ENCODE measurements around the gene ADPGK.
"Not testable (repeated sequence)": the region's sequence is repeated elsewhere in the genome, so short reads cannot be mapped to it uniquely, and the experiment has no call there.

Gene ADPGK

DNA sequence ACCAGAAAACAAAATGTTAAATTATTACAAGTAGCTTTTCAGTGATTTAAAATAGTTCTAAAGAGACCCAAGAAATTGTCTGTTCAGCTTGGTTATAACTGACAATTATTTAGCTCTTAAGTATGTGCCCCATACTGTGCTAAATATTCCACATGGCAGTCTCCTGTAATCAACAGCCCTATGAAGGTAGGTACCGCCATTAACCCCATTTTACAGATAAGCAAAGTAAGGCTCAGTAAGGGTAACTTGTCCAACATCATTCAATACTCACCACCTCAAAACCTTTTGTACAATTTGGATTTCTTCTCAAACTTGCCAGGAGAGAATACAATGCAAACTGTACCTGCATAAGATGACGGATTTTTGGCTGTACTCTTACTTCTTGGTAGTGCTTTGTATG, 33.9 kb downstream of the ADPGK start:
- no peak for DNase-seq (ENCODE audit: low read depth in 2 of 2)

DNA sequence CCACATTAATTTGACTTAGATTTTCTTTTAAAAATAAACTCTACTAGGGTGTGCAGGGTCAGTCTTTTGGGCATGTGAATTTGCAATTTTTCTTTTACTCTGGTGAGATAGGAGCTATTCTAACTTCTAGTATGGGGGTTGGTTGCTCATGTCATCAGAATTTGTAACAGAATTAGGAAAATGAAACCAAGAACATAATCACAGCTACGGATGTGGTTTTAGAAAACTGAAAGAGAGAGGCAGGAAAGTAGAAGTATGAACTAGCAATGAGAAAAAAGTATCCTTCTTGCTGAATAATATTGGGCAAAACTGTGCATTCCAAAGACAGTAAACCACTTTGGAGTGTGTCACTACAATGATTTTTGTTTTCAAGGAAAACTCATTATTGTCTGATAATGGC, 43.3 kb downstream of the ADPGK start:
- DNase-seq (ENCODE audit: low read depth in 2 of 2): no peak

DNA sequence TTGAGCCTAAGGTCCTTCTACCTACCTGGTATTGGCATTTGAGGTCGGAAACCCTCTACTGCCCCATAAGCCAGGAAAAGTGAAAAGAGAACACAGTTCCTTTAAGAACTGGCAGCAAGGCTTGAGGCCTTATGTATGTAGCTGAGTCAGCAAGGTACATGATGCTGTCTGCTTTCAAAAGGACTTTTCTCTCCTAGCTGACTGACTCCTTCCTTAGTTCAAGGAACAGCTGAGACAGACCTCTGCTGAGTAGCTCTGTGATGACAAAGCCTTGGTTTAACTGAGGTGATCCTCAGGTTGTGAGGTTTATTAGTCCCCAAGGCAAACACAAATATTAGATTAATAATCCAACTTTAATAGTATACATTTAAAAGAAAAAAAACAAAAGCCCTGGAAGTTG, 45.8 kb downstream of the ADPGK start:
- no peak for DNase-seq (ENCODE audit: low read depth in 2 of 2)

DNA sequence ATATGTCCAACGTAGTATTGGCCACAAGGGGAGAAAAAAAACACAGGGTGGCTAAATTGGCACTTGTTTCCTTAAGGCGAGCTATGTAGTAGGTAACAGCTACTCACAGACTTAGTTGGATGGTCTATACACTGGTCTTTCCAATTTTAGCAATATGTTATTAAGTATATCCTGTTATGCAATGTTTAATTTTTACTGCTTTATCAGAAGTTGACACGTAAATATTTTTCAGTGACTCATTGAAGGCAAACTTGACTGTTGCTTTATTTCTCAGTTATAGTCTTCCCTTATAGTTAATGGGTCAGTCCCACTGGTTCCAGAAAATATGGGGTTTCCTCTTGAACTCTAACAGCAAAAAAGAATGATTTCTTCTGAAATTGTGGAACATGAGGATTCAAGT, 46.5 kb downstream of the ADPGK start:
- DNase-seq (ENCODE audit: low read depth in 2 of 2): no peak

DNA sequence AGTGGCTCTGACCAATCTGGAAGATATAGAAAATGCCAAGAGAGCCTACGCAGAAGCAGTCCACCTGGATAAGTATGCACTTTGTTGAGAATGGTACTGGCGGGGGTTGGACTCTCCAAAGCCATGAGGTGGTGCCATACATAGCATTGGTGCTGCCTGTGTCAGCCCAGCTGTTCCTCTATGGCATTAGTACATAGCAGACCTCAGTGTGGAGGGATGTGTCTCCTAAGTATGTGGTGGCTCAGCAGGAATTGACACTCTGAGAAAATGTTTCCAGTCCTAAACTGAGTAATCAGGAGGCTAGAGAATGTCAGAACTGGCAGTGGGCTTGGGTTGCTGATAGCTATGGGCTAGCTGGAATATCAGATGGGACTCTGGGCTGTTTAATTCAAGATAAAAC, 48.4 kb downstream of the ADPGK start:
- no peak for DNase-seq (ENCODE audit: low read depth in 2 of 2)

DNA sequence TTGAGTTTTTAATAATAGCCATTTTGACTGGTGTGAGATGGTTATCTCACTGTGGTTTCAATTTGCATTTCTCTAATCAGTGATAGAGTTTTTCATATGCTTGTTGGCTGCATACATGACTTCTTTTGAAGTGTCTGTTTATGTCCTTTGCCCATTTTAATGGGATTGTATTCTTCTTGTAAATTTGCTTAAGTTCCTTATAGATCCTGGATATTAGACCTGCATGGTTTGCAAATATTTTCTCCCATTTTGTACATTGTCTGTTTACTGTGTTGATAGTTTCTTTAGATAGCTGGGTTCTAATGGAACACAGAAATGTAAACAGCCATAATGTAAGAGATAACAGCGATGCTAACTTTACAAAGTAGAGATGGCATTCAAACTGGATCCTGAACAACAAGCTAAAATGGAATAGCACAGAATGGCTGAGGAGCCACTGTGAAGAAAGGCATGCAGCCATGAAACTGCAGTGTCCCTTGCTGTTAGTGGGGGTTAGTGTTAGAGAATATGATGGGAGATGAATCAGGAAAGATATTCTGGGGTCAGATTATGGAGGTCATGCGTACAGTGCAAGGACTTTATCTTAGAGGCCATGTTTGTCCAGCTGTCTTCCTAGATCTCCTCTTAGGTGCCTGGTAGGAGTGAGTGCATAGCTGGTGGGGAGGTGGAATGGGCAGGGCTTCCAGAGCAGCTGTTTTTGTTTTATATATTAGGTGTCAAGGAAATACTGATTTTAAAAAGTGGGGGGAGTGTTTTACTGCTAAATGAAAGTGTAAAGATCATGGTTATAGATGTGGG, 49.4 kb downstream of the ADPGK start:
- no peak for DNase-seq (ENCODE audit: low read depth in 2 of 2)

DNA sequence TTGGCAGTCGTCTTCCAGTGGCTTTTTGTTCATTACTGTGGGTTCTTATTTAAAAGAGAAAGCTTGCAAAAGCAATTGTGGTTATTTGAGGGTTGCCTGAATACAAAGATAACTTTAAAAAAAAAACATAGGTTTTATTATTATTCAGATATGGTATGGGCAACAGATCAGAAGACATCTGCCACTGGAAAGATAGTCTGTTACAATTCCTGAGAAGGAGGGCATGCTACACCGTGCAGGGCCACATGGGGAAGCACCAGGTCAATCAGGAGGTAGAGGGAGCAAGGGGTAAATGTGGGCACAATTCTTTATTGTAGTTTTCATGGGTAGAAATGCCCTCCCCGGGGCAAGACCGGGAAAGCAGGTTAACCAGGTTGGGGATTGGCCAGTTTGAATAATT, 51.0 kb downstream of the ADPGK start:
- DNase-seq (ENCODE audit: low read depth in 2 of 2): no peak

DNA sequence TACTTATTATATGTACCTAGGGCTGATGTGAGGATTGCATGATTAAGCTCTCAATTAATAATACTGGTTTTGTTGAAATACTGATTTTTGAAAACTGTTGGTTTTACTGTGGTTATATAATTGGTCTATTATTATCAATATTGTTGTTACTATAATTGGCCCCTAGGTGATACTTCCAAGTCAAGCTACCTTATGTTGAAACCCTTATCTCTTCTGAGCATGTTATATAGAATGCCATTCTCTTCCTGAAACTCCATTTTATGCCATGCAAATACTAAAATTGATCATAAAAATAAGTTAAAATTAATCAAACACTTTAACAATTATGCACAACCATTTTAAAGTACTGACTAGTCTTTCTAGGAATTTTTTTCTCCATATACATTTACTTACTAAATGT, 51.5 kb downstream of the ADPGK start:
- DNase-seq (ENCODE audit: low read depth in 2 of 2): no peak

DNA sequence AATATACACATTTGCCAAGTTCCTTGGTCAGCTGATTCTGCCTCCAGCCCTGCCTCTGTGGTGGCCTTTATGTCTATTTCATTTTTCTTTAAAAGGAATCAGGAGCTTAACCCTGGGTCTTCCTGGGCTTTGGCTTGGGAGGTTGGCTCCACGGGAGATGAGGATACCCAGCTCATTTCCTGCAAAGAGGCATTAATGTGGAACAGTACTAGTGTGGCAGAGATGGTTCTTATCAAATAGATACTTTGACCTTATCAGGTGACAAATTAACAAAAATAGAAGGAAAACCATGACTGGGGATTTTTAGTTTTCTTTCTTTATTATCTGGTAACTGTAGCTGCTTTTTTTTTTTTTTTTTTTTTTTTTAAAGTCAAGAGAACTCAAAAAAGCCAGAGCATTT, 54.7 kb downstream of the ADPGK start:
- DNase-seq (ENCODE audit: low read depth in 2 of 2): no peak

DNA sequence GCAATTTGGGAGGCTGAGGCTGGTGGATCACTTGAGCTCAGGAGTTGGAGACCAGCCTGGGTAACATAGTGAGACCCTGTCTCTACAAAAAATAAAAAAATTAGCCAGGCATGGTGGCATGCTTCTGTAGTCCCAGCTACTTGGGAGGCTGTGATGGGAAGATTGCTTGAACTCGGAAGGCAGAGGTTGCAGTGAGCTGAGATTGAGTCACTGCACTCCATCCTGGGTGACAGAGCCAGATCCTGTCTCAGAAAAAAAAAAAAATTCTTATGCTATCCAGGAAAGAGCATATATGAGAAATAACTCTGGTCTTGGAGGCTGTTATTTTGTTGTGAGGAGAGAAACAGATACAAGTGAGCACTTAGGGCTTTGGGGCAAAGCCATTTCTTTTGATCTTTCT, 55.3 kb downstream of the ADPGK start:
- DNase-seq (ENCODE audit: low read depth in 2 of 2): not testable (repeated sequence)

DNA sequence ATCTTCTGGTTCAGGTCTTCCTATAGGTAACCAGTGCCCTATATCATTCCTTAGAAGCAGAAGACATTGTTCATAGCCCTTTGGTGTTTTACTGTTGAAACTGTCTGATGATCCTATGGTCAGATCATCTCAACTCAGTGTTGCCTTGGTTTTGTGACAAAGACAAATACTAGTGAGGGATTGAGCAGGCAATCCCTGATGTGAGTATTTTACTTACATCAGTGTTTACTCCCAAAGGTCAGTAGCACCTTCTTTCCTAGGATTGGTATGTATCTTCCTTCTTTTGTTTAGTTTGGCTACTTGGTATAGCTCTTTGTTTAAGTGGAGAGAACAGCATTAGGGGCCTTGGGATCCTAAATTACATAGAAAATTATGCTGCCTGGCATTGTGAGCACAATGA, 56.4 kb downstream of the ADPGK start:
- DNase-seq (ENCODE audit: low read depth in 2 of 2): no peak

DNA sequence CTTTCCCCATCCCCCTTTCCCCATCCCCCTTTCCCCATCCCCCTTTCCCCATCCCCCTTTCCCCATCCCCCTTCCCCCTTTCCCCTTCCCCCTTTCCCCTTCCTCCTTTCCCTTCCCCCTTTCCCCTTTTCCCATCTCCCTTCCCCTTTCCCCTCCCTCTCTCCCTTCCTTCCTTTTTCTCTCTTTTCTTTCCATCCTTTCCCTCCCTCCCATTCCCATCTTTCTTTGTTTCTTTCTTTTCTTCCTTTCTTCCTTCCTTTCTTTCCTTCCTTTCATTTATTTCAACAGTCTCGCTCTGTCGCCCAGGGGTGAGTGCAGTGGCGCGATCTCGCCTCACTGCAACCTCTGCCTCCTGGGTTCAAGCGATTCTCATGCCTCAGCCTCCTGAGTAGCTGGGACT, 57.7 kb downstream of the ADPGK start:
- not testable (repeated sequence) for DNase-seq (ENCODE audit: low read depth in 2 of 2)

DNA sequence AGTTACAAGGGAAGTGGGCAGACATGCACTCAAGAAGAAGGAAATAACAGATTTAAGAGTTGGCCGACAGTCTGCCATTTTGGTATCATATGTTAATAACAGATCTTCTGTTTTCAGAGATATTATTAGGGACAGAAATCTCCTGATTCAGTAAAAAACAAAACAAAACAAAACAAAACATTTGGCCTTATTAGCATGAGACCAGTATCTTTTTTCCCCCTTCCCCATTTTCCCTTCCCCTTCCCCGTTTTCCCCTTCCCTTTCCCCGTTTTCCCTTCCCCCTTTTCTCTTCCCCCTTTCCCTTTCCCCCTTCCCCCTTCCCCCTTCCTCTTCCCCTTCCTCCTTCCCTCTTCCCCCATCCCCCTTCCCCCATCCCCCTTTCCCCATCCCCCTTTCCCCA, 58.1 kb downstream of the ADPGK start:
- no peak for DNase-seq (ENCODE audit: low read depth in 2 of 2)

DNA sequence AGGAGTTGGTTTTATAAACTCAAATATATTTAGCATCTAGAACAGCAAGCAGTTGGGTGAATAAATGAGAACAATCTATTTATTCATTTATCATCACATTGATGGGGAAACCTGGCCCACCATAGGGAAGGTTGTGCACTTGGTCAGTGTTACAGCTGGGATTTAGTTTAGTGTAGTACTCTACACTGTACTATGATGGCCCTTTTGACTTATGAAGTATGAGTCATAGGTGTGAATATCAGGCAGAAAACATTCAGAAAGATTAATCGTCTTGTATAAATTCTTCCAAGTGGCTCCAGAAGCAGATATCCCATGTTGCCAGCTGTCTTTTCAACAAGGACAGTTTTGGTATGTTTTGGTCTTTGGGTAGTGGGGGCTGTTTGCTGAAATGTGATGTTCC, 59.5 kb downstream of the ADPGK start:
- no peak for DNase-seq (ENCODE audit: low read depth in 2 of 2)

DNA sequence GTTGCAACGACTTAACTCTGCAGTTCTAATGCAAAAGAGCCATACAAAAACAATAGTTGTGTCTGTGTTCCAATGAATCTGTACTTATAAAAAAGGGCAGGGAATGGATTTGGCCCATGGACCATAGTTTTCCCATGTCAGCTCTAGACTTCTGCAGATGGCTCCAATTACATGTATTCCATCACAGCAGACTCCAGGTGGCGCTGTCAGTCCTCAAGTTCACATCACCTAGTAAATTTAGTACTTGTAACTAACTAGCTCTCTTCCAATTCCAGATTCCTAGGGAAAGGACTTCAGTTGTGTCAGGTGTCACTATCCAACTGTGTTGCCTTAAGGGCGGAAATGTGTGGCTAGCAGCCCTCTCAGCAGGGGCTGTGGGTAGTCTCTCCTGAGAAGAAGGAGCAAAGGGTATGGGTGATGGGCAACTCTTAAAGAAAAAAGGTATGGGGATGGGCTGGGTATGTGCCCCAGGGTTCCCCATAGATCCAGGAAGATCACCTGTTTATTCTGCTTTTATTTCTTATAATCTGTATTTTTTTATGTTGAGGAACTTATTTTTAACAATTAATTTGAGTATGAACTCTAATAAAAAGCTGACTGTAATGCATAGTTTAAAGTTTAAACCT, 61.4 kb downstream of the ADPGK start:
- DNase-seq (ENCODE audit: low read depth in 2 of 2): peak; percentile 17 to 49

DNA sequence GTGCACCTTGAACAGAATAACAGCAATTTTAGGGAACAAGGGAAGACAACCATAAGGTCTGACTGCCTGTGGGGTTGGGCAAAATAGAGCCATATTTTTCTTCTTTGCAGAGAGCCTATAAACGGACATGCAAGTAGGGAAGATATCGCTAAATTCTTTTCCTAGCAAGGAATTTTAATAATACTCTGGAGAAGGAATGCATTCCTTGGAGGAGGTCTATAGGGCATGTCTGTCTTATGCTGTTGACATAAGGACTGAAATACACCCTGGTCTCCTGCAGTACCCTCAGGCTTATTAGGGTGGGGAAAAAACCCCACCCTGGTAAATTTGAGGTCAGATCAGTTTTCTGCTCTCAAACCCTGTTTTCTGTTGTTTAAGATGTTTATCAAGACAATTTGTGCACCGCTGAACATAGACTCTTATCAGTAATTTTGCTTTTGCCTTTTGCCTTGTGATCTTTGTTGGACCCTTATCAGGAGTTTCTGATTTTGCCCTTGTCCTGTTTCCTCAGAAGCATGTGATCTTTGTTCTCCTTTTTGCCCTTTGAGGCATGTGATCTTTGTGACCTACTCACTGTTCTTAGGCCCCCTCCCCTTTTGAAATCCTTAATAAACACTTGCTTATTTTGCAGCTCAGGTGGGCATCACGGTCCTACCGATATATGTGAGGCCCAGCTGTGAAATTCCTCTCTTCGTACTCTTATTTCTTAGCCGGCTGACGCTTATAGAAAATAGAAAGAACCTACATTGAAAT, 74.8 kb downstream of the ADPGK start:
- DNase-seq (ENCODE audit: low read depth in 2 of 2): not testable (repeated sequence)

DNA sequence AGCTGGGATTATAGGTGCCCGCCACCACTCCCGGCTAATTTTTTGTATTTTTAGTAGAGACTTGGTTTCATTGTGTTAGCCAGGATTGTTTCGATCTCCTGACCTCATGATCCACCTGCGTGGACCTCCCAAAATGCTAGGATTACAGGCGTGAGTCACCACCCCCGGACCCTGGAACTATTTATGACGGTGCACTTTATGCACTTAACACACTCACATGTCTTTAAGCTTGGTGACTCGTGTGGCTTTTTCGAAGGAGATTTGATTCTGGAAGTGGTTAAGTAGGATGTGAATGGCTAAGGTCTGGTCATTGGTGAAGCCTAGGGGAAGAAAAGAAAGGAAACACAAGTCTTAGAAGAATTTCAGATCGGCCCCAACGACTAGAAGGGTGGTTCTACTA, 77.3 kb downstream of the ADPGK start:
- DNase-seq (ENCODE audit: low read depth in 2 of 2): no peak
